Stomach (tissue), 4 donors: ENCODE results near the gene PAK5.

Experiments used
- POLR2A ChIP-seq, 4 donors: fragments of 450-650 bp; IDR thresholded peaks; one replicate each; pipeline ENCODE4 v1.6.1; 2016; ENCODE audit warnings: antibody characterized with exemption in 4 of 4, control low read depth in 2 of 4, mild to moderate bottlenecking in 1 of 4, moderate library complexity in 1 of 4
- POLR2AphosphoS5 ChIP-seq, 3 donors: sonication (generic); formaldehyde crosslinking; IDR thresholded peaks; one replicate each; pipeline ENCODE4 v1.6.1; 2016; ENCODE audit warnings: antibody characterized with exemption in 3 of 3
- TF ChIP-seq, protein P1 (sequence below), 7 experiments: fragments of 450-650 bp in 4 of 7; fragments of 200-600 bp in 3 of 7; sonication (generic) in 3 of 7; IDR thresholded peaks; one replicate each; pipeline ENCODE4 v1.5.1; 2016 to 2019; ENCODE audit warnings: antibody characterized with exemption in 7 of 7, control low read depth in 2 of 7, mild to moderate bottlenecking in 1 of 7

DNA sequence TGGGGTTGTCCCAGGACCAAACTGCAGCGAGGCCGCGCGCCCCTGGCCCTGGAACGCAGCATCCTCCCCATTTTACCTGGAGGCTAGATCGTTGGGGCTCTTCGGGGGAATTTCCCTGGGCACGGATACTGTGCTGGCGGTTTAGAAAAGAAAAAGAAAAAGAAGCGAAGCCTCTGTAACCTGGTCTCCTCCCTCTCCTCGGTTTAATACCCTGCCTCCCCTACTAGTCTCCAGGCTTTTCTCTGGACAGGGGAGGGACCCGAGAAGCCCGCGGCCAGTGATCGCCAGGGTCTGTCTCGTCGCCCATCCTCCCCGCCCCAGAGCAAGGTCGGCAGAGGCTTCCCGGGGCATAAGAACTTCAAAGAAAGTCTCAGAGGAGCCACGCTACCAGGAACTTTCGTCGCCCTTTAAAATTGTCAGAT, 330.6 kb downstream of the PAK5 start:
- TF ChIP-seq POLR2AphosphoS5 (IDR thresholded peaks at IDR 0.05) (no peak), POLR2A (IDR thresholded peaks at IDR 0.05) (no peak)
- TF ChIP-seq, protein P1, sequence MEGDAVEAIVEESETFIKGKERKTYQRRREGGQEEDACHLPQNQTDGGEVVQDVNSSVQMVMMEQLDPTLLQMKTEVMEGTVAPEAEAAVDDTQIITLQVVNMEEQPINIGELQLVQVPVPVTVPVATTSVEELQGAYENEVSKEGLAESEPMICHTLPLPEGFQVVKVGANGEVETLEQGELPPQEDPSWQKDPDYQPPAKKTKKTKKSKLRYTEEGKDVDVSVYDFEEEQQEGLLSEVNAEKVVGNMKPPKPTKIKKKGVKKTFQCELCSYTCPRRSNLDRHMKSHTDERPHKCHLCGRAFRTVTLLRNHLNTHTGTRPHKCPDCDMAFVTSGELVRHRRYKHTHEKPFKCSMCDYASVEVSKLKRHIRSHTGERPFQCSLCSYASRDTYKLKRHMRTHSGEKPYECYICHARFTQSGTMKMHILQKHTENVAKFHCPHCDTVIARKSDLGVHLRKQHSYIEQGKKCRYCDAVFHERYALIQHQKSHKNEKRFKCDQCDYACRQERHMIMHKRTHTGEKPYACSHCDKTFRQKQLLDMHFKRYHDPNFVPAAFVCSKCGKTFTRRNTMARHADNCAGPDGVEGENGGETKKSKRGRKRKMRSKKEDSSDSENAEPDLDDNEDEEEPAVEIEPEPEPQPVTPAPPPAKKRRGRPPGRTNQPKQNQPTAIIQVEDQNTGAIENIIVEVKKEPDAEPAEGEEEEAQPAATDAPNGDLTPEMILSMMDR (IDR thresholded peaks at IDR 0.05), result no peak
